Activated CD4-positive, alpha-beta T cell treated with anti-CD3 and anti-CD28 coated beads for 36 hours (primary cell): ENCODE data around the gene GPC6. TPM values are rescaled to one million over a fixed set of nuclear protein-coding genes. Genes with fewer than 3 reads are reported as not detected.

Experiments
- ATAC-seq: fragments of 200-7000 bp; cut with Tn5 transposase; one replicate; pipeline ENCODE4 v1.10.0; 2021; ENCODE audit warnings: mild to moderate bottlenecking, moderate library complexity
- CTCF ChIA-PET: fragments of 350-600 bp; sonication (Branson Sonifier 250); formaldehyde crosslinking; loops from one replicate; lab custom pipeline; 2021; ENCODE audit warnings: antibody characterized with exemption; lab: Charles Lee
- POLR2A ChIA-PET: fragments of 350-600 bp; sonication (Branson Sonifier 250); formaldehyde crosslinking; loops from one replicate; lab custom pipeline; 2021; ENCODE audit warnings: antibody characterized with exemption, inconsistent platforms; lab: Charles Lee
- DNase-seq: peaks from one replicate; pipeline ENCODE4 v3.0.0-alpha.2; 2020
- H3K27ac Mint-ChIP-seq: one replicate; pipeline ENCODE4 v1.8.0; 2021; ENCODE audit warnings: mixed read lengths
- H3K27me3 Mint-ChIP-seq: one replicate; pipeline ENCODE4 v1.8.0; 2021; ENCODE audit warnings: mixed read lengths
- H3K36me3 Mint-ChIP-seq: one replicate; pipeline ENCODE4 v1.8.0; 2021; ENCODE audit warnings: low read depth, mixed read lengths
- H3K4me1 Mint-ChIP-seq: one replicate; pipeline ENCODE4 v1.8.0; 2021; ENCODE audit warnings: mixed read lengths
- H3K4me3 Mint-ChIP-seq: one replicate; pipeline ENCODE4 v1.8.0; 2021; ENCODE audit warnings: mild to moderate bottlenecking, moderate library complexity, mixed read lengths
- H3K9me3 Mint-ChIP-seq: one replicate; pipeline ENCODE4 v1.8.0; 2021; ENCODE audit warnings: low read depth, mixed read lengths
- intact Hi-C, 2 experiments: fragments of 100-400 bp; cut with DNase I in 1 of 2; cut with micrococcal nuclease in 1 of 2; formaldehyde crosslinking; loops; one replicate each; pipeline versions ENCODE4 v1.14.2 to v1.15.1; 2022 to 2024; cut with DNase I, micrococcal nuclease
- total RNA-seq, 2 experiments: library from RNA; stranded (reverse); gene quantifications; one replicate each; pipeline ENCODE4 v1.2.3, GENCODE V29; 2021

Gene GPC6
- total RNA-seq, 2 experiments from 2014 or later = not detected

- H3K27me3 Mint-ChIP-seq = no peaks in the 10 kb centered on the region
- ChIA-PET POLR2A (no interaction called here), CTCF (no interaction called here)
- intact Hi-C loops = no loop called here
- no peak overlapping the region for H3K4me3 Mint-ChIP-seq
- H3K36me3 Mint-ChIP-seq = no peaks in the 10 kb centered on the region
- peaks cover 2% of the 10 kb centered on the region for H3K9me3 Mint-ChIP-seq
- DNase-seq = no peak
- H3K27ac Mint-ChIP-seq = no peak overlapping the region
- no peaks in the 10 kb centered on the region for H3K4me1 Mint-ChIP-seq
- no peak for ATAC-seq
Observed at GRCh38 chr13:93398167-93399035, 171.8 kb downstream of the GPC6 start.

- H3K4me1 Mint-ChIP-seq = no peaks in the 10 kb centered on the region
- ATAC-seq (no peak), DNase-seq (no peak)
- H3K27ac Mint-ChIP-seq = no peak overlapping the region
- no peak overlapping the region for H3K4me3 Mint-ChIP-seq
- POLR2A ChIA-PET = no interaction called here
- H3K27me3 Mint-ChIP-seq = no peaks in the 10 kb centered on the region
- no peaks in the 10 kb centered on the region for H3K36me3 Mint-ChIP-seq
- peaks cover 2% of the 10 kb centered on the region for H3K9me3 Mint-ChIP-seq
- CTCF ChIA-PET = no interaction called here
- intact Hi-C loops = no loop called here
Observed at GRCh38 chr13:93399212-93399611, 172.6 kb downstream of the GPC6 start.

DNA sequence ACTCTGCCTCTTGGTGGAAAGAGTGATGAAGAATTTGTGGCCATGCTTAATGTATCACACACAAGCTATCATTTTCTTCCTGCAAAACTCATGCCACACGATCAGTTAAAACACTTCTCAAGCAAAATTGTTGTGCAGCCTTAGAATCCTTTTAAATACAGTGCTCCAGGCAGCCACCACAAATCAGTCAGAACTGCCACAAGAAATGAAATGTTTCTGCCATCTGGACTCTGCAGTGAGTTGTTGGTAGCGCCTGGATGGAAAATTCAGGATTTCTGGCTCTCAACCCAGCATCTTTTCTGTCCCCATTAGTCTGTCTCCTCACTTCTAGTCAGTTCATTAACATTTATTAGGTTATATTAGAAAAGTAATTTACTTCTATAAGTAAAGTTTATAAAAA lies 179.5 kb downstream of the GPC6 start:
- intact Hi-C loops = no loop called here
- Mint-ChIP-seq H3K9me3 (no peaks in the 10 kb centered on the region), H3K4me1 (no peaks in the 10 kb centered on the region), H3K4me3 (no peak overlapping the region), H3K36me3 (no peaks in the 10 kb centered on the region), H3K27ac (no peak overlapping the region), H3K27me3 (no peaks in the 10 kb centered on the region)
- POLR2A ChIA-PET = no interaction called here
- DNase-seq (no peak), ATAC-seq (no peak)
- CTCF ChIA-PET = interaction anchor here (0.6 kb wide), 1 partner anchor 8 kb away, joined by 3 read pairs; no protein-coding TSS in a partner anchor

GRCh38 chr13:93407551-93407950 lies 180.9 kb downstream of the GPC6 start:
- H3K36me3 Mint-ChIP-seq = no peaks in the 10 kb centered on the region
- intact Hi-C loops = no loop called here
- POLR2A ChIA-PET = no interaction called here
- ATAC-seq (no peak), DNase-seq (no peak)
- no peaks in the 10 kb centered on the region for H3K4me1 Mint-ChIP-seq
- no peaks in the 10 kb centered on the region for H3K9me3 Mint-ChIP-seq
- no peak overlapping the region for H3K4me3 Mint-ChIP-seq
- CTCF ChIA-PET = no interaction called here
- H3K27ac Mint-ChIP-seq = no peak overlapping the region
- H3K27me3 Mint-ChIP-seq = no peaks in the 10 kb centered on the region

DNA sequence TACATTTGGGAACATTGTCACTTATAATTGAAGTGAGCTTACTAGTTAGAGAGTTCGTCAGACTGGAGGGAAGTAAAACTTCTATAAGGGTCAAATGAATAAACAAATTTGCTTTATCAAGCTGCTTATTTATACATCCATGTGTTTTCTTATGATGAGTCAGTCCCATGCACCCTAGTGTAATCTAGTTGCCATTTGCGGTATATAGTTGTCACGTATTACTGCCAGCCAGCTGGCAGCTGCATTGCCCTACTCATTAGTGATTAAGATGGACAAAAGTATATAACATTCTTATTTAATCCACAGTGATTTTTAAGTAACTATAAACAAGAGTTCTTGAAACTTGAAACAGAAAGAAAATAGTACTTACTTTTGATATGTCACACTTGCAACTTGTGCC lies 182.4 kb downstream of the GPC6 start:
- no peak overlapping the region for H3K4me3 Mint-ChIP-seq
- H3K27me3 Mint-ChIP-seq = no peaks in the 10 kb centered on the region
- H3K27ac Mint-ChIP-seq = no peak overlapping the region
- ChIA-PET POLR2A (no interaction called here), CTCF (no interaction called here)
- DNase-seq (no peak), ATAC-seq (no peak)
- no peaks in the 10 kb centered on the region for H3K4me1 Mint-ChIP-seq
- no peaks in the 10 kb centered on the region for H3K36me3 Mint-ChIP-seq
- intact Hi-C loops = no loop called here
- no peaks in the 10 kb centered on the region for H3K9me3 Mint-ChIP-seq

DNA sequence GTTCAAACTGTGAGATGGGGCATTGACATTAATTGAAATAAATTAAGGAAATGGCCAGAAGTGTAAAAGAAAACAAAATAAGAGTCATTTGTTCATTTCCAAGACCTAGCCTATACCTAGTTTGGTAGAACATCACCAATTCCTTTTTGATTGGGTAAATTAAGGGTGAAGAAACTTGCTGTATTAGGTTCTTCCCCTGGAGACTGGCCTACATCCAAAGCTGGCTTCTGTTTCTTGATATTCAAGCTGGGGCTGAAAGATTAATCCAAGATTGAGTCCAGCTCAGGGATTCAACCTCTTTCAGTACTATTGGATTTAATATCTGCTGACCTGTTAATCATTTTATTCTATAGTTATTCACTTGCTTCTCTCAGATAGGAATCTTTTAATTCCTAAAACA lies 183.2 kb downstream of the GPC6 start:
- no peak for ATAC-seq
- intact Hi-C loops = no loop called here
- POLR2A ChIA-PET = no interaction called here
- DNase-seq = no peak
- no peaks in the 10 kb centered on the region for H3K36me3 Mint-ChIP-seq
- H3K4me1 Mint-ChIP-seq = no peaks in the 10 kb centered on the region
- H3K27ac Mint-ChIP-seq = no peak overlapping the region
- H3K9me3 Mint-ChIP-seq = no peaks in the 10 kb centered on the region
- CTCF ChIA-PET = no interaction called here
- no peaks in the 10 kb centered on the region for H3K27me3 Mint-ChIP-seq
- H3K4me3 Mint-ChIP-seq = no peak overlapping the region

- ChIA-PET POLR2A (no interaction called here), CTCF (no interaction called here)
- ATAC-seq (no peak), DNase-seq (no peak)
- no peaks in the 10 kb centered on the region for H3K27me3 Mint-ChIP-seq
- H3K27ac Mint-ChIP-seq = no peak overlapping the region
- intact Hi-C loops = no loop called here
- no peaks in the 10 kb centered on the region for H3K4me1 Mint-ChIP-seq
- no peak overlapping the region for H3K4me3 Mint-ChIP-seq
- no peaks in the 10 kb centered on the region for H3K36me3 Mint-ChIP-seq
- H3K9me3 Mint-ChIP-seq = no peaks in the 10 kb centered on the region
Observed at GRCh38 chr13:93411186-93411680, 184.6 kb downstream of the GPC6 start.

DNA sequence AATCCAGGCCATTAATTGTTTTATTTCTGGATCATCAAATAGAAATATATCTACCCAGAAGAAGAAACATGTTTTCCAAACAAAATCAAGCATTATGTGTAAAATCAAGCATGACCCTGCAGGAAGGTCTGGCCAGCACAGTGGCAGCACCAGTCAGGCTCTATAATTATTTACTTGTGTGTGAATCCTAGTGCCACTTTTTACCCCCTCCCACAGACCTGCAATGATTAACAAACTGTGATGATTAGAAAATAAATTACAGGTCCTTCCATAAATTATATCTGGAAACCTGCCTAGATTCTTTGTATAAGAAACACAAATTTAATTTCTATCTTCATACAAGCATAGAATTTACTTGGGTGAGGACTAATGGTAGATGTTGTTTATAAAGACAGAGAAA lies 186.1 kb downstream of the GPC6 start:
- Mint-ChIP-seq H3K36me3 (no peaks in the 10 kb centered on the region), H3K27me3 (no peaks in the 10 kb centered on the region), H3K4me1 (no peaks in the 10 kb centered on the region), H3K9me3 (no peaks in the 10 kb centered on the region), H3K4me3 (no peak overlapping the region), H3K27ac (no peak overlapping the region)
- no peak for DNase-seq
- intact Hi-C loops = no loop called here
- ATAC-seq = no peak
- CTCF ChIA-PET = no interaction called here
- POLR2A ChIA-PET = no interaction called here

- intact Hi-C loops = no loop called here
- ATAC-seq = no peak
- CTCF ChIA-PET = interaction anchor here (1.0 kb wide), 1 partner anchor 8 kb away, joined by 3 read pairs; no protein-coding TSS in a partner anchor
- no peak overlapping the region for H3K27ac Mint-ChIP-seq
- POLR2A ChIA-PET = no interaction called here
- H3K4me1 Mint-ChIP-seq = no peaks in the 10 kb centered on the region
- no peak overlapping the region for H3K4me3 Mint-ChIP-seq
- H3K36me3 Mint-ChIP-seq = no peaks in the 10 kb centered on the region
- no peaks in the 10 kb centered on the region for H3K9me3 Mint-ChIP-seq
- H3K27me3 Mint-ChIP-seq = no peaks in the 10 kb centered on the region
- no peak for DNase-seq
Observed at GRCh38 chr13:93413972-93414717, 187.5 kb downstream of the GPC6 start.

GRCh38 chr13:93416736-93417355 lies 190.2 kb downstream of the GPC6 start:
- no peak overlapping the region for H3K27ac Mint-ChIP-seq
- CTCF ChIA-PET = interaction anchor here (0.8 kb wide), 1 partner anchor 1202 kb away, joined by 4 read pairs; no protein-coding TSS in a partner anchor
- no peaks in the 10 kb centered on the region for H3K9me3 Mint-ChIP-seq
- intact Hi-C loops = no loop called here
- POLR2A ChIA-PET = no interaction called here
- no peaks in the 10 kb centered on the region for H3K27me3 Mint-ChIP-seq
- H3K4me3 Mint-ChIP-seq = no peak overlapping the region
- no peak for ATAC-seq
- no peaks in the 10 kb centered on the region for H3K4me1 Mint-ChIP-seq
- no peak for DNase-seq
- H3K36me3 Mint-ChIP-seq = no peaks in the 10 kb centered on the region

DNA sequence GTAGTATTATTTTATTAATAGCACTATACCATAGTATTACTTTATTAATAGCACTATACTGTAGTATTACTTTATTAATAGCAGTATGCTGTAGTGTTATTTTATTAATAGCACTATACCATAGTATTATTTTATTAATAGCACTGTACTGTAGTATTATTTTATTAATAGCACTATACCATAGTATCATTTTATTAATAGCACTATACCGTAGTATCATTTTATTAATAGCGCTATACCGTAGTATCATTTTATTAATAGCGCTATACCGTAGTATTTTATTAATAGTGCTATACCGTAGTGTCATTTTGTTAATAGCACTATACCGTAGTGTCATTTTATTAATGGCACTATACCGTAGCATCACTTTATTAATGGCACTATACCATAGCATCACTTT lies 191.8 kb downstream of the GPC6 start:
- no peaks in the 10 kb centered on the region for H3K9me3 Mint-ChIP-seq
- no peak overlapping the region for H3K4me3 Mint-ChIP-seq
- H3K4me1 Mint-ChIP-seq = no peaks in the 10 kb centered on the region
- H3K27me3 Mint-ChIP-seq = no peaks in the 10 kb centered on the region
- ChIA-PET POLR2A (no interaction called here), CTCF (no interaction called here)
- no peak for ATAC-seq
- H3K27ac Mint-ChIP-seq = no peak overlapping the region
- intact Hi-C loops = no loop called here
- no peak for DNase-seq
- no peaks in the 10 kb centered on the region for H3K36me3 Mint-ChIP-seq
